Measurements from ENCODE around the gene RPA4.
"Not testable (repeated sequence)": the region's sequence is repeated elsewhere in the genome, so short reads cannot be mapped to it uniquely, and the experiment has no call there.

The RPA4 gene, protein sequence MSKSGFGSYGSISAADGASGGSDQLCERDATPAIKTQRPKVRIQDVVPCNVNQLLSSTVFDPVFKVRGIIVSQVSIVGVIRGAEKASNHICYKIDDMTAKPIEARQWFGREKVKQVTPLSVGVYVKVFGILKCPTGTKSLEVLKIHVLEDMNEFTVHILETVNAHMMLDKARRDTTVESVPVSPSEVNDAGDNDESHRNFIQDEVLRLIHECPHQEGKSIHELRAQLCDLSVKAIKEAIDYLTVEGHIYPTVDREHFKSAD

DNA sequence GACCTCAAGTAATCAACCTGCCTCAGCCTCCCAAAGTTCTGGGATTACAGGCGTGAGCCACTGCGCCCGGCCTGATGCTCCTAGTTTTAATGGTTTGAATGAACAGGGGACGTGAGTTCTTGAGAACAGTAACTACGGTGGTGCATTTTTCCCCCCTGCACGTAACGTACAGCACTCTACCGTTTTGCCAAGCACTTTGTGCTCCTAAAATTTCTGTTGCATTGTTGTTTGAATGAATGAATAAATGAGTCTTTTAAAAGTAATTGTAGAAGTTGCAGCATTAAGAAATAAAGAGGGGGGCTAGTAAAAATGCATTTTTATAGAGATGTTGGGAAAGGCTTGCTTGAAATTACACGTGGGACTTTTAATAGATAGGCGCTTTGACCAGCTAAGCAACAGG, at the start of gene RPA4:
Gene RPA4, plus strand, starts transcription at position 301 of the 400 bp plus-strand sequence. CDS start 403 bp downstream, outside the sequence.
- DNase-seq (ENCODE audit: low spot score): no peak

GRCh38 chrX:96834137-96834536, 49.6 kb upstream of the RPA4 start:
- DNase-seq (ENCODE audit: low spot score): no peak

- DNase-seq (ENCODE audit: low spot score): no peak
Measured at GRCh38 chrX:96835660-96836289, 47.9 kb upstream of the RPA4 start.

DNA sequence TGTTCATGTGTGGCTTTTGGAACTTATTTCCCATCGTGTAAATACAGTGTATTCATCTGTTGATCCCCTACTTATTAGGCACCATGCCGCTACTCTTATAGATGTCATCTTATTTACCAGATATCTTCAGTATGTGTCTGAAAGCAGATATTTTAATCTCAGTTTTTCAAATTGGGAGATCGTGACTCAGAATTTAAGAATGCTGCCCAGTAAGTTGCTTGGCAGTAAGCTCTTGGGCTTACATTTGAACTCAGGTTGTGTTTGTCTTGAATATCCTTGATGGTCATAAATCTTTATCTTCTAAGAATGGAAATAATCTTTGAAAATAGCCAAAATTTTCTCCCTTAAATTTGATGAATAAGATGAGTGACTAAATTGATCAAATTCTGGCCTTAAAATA, 45.9 kb upstream of the RPA4 start:
- DNase-seq (ENCODE audit: low spot score): peak; percentile 11

- no peak for DNase-seq (ENCODE audit: low spot score)
Measured at GRCh38 chrX:96838537-96838936, 45.2 kb upstream of the RPA4 start.

- no peak for DNase-seq (ENCODE audit: low spot score)
Measured at GRCh38 chrX:96841325-96841724, 42.4 kb upstream of the RPA4 start.

- not testable (repeated sequence) for DNase-seq (ENCODE audit: low spot score)
Measured at GRCh38 chrX:96841866-96842265, 41.8 kb upstream of the RPA4 start.

DNA sequence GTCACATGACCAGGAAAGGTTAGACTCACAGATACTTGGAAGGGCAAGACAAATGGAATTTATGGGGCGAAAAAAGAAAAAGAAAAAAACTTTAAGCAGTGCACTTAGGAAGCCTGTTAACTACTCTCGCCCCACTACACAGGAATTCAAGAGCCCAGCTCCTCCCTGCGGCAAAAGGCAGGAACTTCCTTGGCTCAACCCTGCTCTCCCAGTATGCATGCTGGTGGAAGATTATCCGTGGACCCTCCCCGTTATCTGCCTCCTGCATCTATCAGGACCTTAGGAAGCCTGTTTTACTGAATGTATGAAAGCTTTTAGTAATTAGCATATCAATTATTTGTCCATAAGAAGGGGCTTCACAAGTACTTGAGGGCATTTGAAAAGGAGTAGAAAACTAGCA, 40.1 kb upstream of the RPA4 start:
- no peak for DNase-seq (ENCODE audit: low spot score)

DNA sequence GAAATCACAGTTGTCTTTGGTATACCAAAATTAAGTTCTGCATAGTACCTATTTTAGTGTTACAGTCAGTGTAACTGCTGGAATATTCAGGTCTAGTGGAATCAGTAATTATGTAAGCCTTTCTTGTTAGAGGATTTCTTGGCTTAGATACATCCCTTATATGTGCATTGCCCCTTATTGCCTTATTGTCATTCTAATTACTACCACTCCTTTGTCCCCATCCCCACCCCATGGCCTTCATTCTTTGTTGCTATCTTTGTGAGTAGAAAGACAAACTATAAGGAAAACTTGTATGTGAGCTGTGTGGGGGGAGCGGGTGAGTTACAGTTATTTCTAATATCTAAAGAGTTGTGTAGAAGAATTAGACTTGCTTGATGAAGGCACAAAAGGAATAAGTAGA, 36.9 kb upstream of the RPA4 start:
- no peak for DNase-seq (ENCODE audit: low spot score)

DNA sequence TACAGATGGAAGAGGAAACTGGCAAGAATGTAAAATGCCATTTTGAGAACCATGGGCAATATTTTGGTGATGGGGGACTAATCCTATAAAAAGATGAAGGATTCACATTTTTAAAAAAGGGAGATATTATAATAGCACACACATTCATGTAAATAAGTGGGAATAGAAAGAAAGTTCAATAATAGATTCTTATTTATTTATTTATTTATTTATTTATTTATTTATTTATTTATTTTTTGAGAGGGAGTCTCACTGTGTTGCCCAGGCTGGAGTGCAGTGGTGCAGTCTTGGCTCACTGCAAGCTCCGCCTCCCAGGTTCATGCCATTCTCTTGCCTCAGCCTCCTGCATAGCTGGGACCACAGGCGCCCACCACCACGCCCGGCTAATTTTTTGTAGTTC, 24.3 kb upstream of the RPA4 start:
- DNase-seq (ENCODE audit: low spot score): not testable (repeated sequence)

DNA sequence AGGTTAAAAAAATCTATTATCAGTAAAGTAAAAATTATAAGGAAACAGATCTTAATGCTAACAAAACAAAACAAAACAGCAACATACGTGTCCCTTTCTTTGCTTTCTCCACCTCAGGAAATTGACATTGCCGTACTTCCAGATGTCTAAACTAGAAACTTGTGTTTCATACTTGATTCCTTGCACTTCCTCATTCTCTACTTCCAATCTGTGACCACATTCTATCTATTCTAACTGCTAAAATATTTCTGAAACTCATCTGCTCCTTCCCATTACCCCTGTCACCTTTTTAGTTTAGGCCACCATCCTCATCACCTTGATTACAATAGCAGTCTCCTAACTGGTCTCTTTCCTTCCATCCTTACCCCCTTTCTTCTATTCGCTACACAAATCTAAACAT, 22.5 kb upstream of the RPA4 start:
- DNase-seq (ENCODE audit: low spot score): no peak

DNA sequence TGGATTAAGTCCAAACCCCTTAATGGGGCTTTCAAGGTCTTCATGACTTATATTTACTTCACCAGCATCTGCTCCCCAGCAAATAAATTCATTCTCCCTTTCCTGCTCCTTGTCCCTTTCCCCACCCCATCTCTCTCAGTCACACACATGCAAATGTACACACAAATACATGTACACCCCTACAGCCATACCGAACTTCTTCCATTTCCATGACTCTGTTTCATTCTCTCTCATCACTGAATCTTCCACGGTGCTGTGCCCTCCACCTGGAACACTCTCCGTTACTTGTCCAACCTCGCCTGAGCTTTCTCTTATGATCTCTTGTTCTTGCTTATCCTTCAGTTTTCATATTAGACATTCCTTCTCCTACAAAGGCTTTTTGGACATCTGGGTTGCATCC, 22.0 kb upstream of the RPA4 start:
- no peak for DNase-seq (ENCODE audit: low spot score)

DNA sequence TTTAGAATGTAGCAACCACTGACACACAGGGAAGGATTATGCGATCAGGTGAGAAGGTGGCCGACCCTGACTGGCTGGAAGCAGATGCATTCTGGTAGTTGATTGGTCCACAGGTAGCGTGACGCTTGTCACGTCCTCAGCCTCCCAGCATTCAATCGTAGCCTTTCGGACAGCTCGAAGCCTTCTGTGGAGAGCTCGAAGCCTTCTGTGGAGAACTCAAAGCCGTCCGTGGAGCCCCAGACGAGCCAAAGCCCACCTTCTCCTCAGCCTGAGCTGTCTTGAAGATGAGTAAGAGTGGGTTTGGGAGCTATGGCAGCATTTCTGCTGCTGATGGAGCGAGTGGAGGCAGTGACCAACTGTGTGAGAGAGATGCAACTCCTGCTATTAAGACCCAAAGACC, 319 bp downstream of the RPA4 start:
- DNase-seq (ENCODE audit: low spot score): no peak

- no peak for DNase-seq (ENCODE audit: low spot score)
Measured at GRCh38 chrX:96889726-96890125, 6.0 kb downstream of the RPA4 start.

GRCh38 chrX:96906741-96907140, 23.0 kb downstream of the RPA4 start:
- DNase-seq (ENCODE audit: low spot score): peak; percentile 1

- DNase-seq (ENCODE audit: low spot score): no peak
Measured at GRCh38 chrX:96907516-96908272, 24.0 kb downstream of the RPA4 start.

GRCh38 chrX:96909291-96909690, 25.6 kb downstream of the RPA4 start:
- no peak for DNase-seq (ENCODE audit: low spot score)

DNA sequence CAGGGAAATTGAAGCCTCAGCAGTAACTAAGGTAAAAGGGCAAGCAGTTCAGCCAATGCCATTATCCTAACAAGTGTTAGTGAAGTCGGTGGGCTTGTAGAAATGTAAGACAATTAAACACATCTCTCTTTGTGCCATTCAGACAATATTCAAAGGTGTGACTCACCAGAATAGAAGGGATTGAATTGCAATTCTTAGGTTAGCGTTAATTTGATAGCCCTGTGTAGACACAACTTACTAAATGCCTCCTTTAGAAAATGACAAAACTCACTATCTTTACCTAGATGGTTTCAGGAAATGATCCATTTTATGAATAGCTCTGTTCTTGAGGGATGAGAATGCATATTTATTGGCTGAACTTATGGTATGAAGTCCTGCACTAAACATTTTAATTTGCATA, 35.2 kb downstream of the RPA4 start:
- no peak for DNase-seq (ENCODE audit: low spot score)

- DNase-seq (ENCODE audit: low spot score): no peak
Measured at GRCh38 chrX:96919672-96920071, 36.0 kb downstream of the RPA4 start.

GRCh38 chrX:96924581-96924980, 40.9 kb downstream of the RPA4 start:
- no peak for DNase-seq (ENCODE audit: low spot score)

- no peak for DNase-seq (ENCODE audit: low spot score)
Measured at GRCh38 chrX:96929036-96929435, 45.3 kb downstream of the RPA4 start.

Measured in GM03348 (cell line).